Measurements from ENCODE around the gene KAZN.

DNA sequence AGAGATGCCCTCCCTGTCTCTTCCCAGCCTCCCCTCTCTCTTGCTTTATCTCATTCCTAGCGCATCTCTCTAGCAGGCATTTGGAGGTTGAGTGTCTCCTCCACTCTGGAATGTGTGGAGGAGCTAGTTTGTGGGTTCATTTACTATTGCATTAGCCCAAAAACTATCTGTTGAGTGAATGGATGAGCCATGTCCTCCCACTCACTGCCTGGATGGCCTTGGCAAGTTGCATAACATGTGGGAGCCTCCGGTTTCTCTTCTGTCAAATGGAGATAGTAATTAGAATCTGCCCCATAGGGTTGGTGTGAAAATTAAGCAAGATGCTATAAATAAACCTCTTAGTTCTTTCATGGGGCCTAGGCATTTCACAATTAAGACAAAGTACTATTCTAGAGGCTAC, 181.8 kb downstream of the KAZN start:
- TF ChIP-seq GATA2 (IDR thresholded peaks at IDR 0.05; ENCODE audit: low read depth, low read length) = no peak
- no peak for TF ChIP-seq GATA3 (IDR thresholded peaks at IDR 0.05; ENCODE audit: low read depth, low read length)

Data from SH-SY5Y (cell line).